Astrocyte (in vitro differentiated cells and primary cell): ENCODE measurements around the gene GHSR. TPM values are rescaled to one million over a fixed set of nuclear protein-coding genes. Genes with fewer than 3 reads are reported as not detected.

Source experiments
- DNase-seq: peaks from one replicate; pipeline ENCODE4 v3.0.0-alpha.2; 2010; ENCODE audit warnings: low read depth
- FAIRE-seq: peaks from 2 replicates; lab custom pipeline; 2011; peaks lifted over from hg19 to GRCh38; lab: Jason Lieb, UNC
- H2AFZ ChIP-seq: 2 replicates; pipeline ENCODE4 v1.6.0; 2012; ENCODE audit warnings: low read depth, low read length, inconsistent platforms
- H3K27ac ChIP-seq: 2 replicates; pipeline ENCODE4 v1.5.1; 2011; ENCODE audit warnings: low read depth, low read length, inconsistent platforms
- H3K27me3 ChIP-seq: 2 replicates; pipeline ENCODE4 v1.6.0; 2011; ENCODE audit warnings: low read length, inconsistent platforms; ENCODE audit not compliant: insufficient read depth
- H3K36me3 ChIP-seq: 2 replicates; pipeline ENCODE4 v1.5.1; 2011; ENCODE audit warnings: low read length, inconsistent platforms; ENCODE audit not compliant: insufficient read depth
- H3K4me1 ChIP-seq: 2 replicates; pipeline ENCODE4 v1.5.1; 2011; ENCODE audit warnings: low read length, inconsistent platforms; ENCODE audit not compliant: insufficient read depth
- H3K4me2 ChIP-seq: 2 replicates; pipeline ENCODE4 v1.6.0; 2012; ENCODE audit warnings: low read length, inconsistent platforms
- H3K4me3 ChIP-seq: 2 replicates; pipeline ENCODE4 v1.5.1; 2011; ENCODE audit warnings: low read depth, mild to moderate bottlenecking, low read length, inconsistent platforms; ENCODE audit not compliant: insufficient read depth
- H3K79me2 ChIP-seq: 2 replicates; pipeline ENCODE4 v1.6.0; 2012; ENCODE audit warnings: mild to moderate bottlenecking, low read length, inconsistent platforms; ENCODE audit not compliant: insufficient read depth
- H3K9ac ChIP-seq: 2 replicates; pipeline ENCODE4 v1.6.0; 2012; ENCODE audit warnings: mild to moderate bottlenecking, low read length, inconsistent platforms
- H3K9me3 ChIP-seq: 2 replicates; pipeline ENCODE4 v1.5.1; 2012; ENCODE audit warnings: low read depth, mild to moderate bottlenecking, low read length, inconsistent platforms; ENCODE audit not compliant: insufficient read depth
- H4K20me1 ChIP-seq: 2 replicates; pipeline ENCODE4 v1.6.0; 2012; ENCODE audit warnings: low read length, inconsistent platforms; ENCODE audit not compliant: insufficient read depth
- H3K27ac Mint-ChIP-seq: one replicate; pipeline ENCODE4 v1.8.0; 2021; ENCODE audit warnings: mild to moderate bottlenecking, mixed read lengths; ENCODE audit not compliant: unreplicated experiment
- H3K27me3 Mint-ChIP-seq: one replicate; pipeline ENCODE4 v1.8.0; 2021; ENCODE audit warnings: low read depth, mixed read lengths; ENCODE audit not compliant: unreplicated experiment
- H3K36me3 Mint-ChIP-seq: one replicate; pipeline ENCODE4 v1.8.0; 2021; ENCODE audit warnings: low read depth, mixed read lengths; ENCODE audit not compliant: unreplicated experiment
- H3K4me1 Mint-ChIP-seq: one replicate; pipeline ENCODE4 v1.8.0; 2021; ENCODE audit warnings: low read depth, mixed read lengths; ENCODE audit not compliant: unreplicated experiment
- H3K4me3 Mint-ChIP-seq: one replicate; pipeline ENCODE4 v1.8.0; 2021; ENCODE audit warnings: mild to moderate bottlenecking, moderate library complexity, mixed read lengths; ENCODE audit not compliant: unreplicated experiment
- H3K9me3 Mint-ChIP-seq: one replicate; pipeline ENCODE4 v1.8.0; 2021; ENCODE audit warnings: mild to moderate bottlenecking, mixed read lengths; ENCODE audit not compliant: unreplicated experiment
- EZH2 ChIP-seq: IDR thresholded peaks from 2 replicates; pipeline ENCODE4 v1.6.1; 2012; ENCODE audit warnings: mild to moderate bottlenecking, low read length, inconsistent platforms; ENCODE audit not compliant: insufficient read depth
- total RNA-seq: library from RNA; stranded (reverse); gene quantifications from 2 replicates; pipeline ENCODE4 v1.2.1, GENCODE V29; 2021
- TF ChIP-seq, protein P1 (sequence below): IDR thresholded peaks from 2 replicates; pipeline ENCODE4 v1.5.1; 2011; ENCODE audit warnings: low read depth, mild to moderate bottlenecking, inconsistent platforms, low read length, moderate library complexity; ENCODE audit not compliant: insufficient read depth

GHSR gene
- total RNA-seq, 1 donor from 2014 or later = not detected

DNA sequence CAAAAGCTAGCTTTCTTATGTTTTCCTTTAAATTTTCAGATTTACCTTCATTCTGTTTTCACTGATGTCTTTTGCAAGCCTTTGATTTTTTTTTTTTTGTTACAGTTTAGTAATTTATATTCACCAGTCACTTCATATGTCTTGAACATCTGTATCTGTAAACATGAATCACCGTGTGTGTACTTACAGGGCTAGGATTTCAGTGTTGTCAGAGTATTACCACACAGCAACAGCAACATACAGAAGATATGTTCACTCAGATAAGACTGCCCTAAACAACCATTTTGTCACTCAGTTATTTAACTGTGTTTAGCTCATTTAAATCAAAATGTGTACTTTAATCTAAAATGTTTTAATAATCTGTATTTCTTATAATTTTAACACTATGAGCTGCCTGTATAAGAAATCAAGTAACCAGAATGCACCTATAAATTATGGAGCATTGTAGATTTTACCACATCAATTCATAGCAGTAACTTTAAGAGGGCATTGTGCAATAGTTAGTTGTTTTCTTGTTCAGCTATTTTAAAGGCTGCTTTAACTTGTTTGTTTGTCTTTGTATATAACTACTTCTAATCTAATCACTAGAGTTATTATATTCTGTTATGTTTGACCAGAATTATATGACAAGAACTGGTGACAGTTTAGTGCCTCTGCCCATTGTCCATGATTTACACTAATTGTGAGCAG lies 50.4 kb downstream of the GHSR start:
- no peak for DNase-seq
- Histone ChIP-seq H3K4me1 (no peaks in the 10 kb centered on the region), H3K4me2 (no peak overlapping the region), H3K79me2 (no peaks in the 10 kb centered on the region), H3K9ac (no peak overlapping the region), H3K36me3 (peaks cover 31% of the 10 kb centered on the region), H3K9me3 (no peaks in the 10 kb centered on the region), H4K20me1 (peaks cover 14% of the 10 kb centered on the region), H3K27ac (no peak overlapping the region), H3K27me3 (no peaks in the 10 kb centered on the region), H2AFZ (no peak overlapping the region), H3K4me3 (no peak overlapping the region)
- Mint-ChIP-seq H3K4me3 (no peak overlapping the region), H3K36me3 (peaks cover 34% of the 10 kb centered on the region), H3K9me3 (peaks cover 1% of the 10 kb centered on the region), H3K27me3 (no peaks in the 10 kb centered on the region), H3K27ac (no peak overlapping the region), H3K4me1 (peaks cover 8% of the 10 kb centered on the region)
- FAIRE-seq = no peak
- no peak for TF ChIP-seq EZH2
- TF ChIP-seq, protein P1, sequence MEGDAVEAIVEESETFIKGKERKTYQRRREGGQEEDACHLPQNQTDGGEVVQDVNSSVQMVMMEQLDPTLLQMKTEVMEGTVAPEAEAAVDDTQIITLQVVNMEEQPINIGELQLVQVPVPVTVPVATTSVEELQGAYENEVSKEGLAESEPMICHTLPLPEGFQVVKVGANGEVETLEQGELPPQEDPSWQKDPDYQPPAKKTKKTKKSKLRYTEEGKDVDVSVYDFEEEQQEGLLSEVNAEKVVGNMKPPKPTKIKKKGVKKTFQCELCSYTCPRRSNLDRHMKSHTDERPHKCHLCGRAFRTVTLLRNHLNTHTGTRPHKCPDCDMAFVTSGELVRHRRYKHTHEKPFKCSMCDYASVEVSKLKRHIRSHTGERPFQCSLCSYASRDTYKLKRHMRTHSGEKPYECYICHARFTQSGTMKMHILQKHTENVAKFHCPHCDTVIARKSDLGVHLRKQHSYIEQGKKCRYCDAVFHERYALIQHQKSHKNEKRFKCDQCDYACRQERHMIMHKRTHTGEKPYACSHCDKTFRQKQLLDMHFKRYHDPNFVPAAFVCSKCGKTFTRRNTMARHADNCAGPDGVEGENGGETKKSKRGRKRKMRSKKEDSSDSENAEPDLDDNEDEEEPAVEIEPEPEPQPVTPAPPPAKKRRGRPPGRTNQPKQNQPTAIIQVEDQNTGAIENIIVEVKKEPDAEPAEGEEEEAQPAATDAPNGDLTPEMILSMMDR = no peak

DNA sequence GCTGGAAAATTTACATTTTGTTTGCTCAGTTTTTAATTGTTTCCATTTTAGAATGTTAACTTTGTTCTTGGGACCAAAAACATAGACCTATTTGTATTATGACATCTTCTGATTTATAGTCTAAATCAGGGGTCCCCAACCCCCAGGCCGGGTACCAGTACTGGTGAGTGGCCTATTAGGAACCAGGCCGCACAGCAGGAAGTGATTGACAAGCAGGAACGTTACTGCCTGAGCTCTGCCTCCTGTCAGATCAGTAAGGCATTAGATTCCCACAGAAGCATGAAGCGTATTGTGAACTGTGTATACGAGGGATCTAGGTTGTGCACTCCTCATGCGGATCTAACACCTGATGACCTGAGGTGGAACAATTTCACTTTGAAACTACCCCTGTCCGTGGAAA lies 51.9 kb downstream of the GHSR start:
- no peak overlapping the region for H3K27ac ChIP-seq
- no peak overlapping the region for H2AFZ ChIP-seq
- H3K79me2 ChIP-seq = no peaks in the 10 kb centered on the region
- peaks cover 17% of the 10 kb centered on the region for H3K4me1 Mint-ChIP-seq
- H3K4me1 ChIP-seq = peaks cover 4% of the 10 kb centered on the region
- TF ChIP-seq, protein P1 = no peak
- no peak for TF ChIP-seq EZH2
- H3K36me3 Mint-ChIP-seq = peaks cover 20% of the 10 kb centered on the region
- no peak overlapping the region for H3K27ac Mint-ChIP-seq
- FAIRE-seq = no peak
- H3K36me3 ChIP-seq = peaks cover 23% of the 10 kb centered on the region
- no peak overlapping the region for H3K4me2 ChIP-seq
- H3K4me3 ChIP-seq = no peak overlapping the region
- H3K4me3 Mint-ChIP-seq = no peak overlapping the region
- DNase-seq = no peak
- peaks cover 22% of the 10 kb centered on the region for H4K20me1 ChIP-seq
- no peaks in the 10 kb centered on the region for H3K27me3 Mint-ChIP-seq
- H3K27me3 ChIP-seq = no peaks in the 10 kb centered on the region
- no peak overlapping the region for H3K9ac ChIP-seq
- no peaks in the 10 kb centered on the region for H3K9me3 Mint-ChIP-seq
- no peaks in the 10 kb centered on the region for H3K9me3 ChIP-seq

DNA sequence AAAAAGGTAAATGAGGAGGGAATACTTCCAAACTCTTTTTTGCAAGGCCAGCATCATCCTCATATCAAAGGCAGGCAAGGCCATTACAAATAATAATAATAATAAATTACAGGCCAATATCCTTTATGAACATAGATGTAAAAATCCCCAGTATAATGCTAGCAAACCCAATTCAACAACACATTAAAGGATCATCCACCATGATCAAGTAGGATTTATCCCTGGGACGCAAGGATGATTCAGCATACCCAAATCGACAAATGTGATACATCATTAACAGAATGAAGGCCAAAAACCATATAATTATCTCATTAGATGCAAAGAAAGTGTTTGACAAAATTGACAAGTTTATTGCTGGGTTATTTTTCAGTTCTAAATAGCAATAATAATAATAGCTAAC lies 53.6 kb downstream of the GHSR start:
- TF ChIP-seq EZH2 = no peak
- TF ChIP-seq, protein P1 = no peak
- H2AFZ ChIP-seq = no peak overlapping the region
- peaks cover 15% of the 10 kb centered on the region for H3K36me3 ChIP-seq
- H3K27me3 Mint-ChIP-seq = no peaks in the 10 kb centered on the region
- DNase-seq = no peak
- H3K4me1 ChIP-seq = peaks cover 8% of the 10 kb centered on the region
- peaks cover 31% of the 10 kb centered on the region for H4K20me1 ChIP-seq
- FAIRE-seq = no peak
- H3K27ac Mint-ChIP-seq = no peak overlapping the region
- no peak overlapping the region for H3K4me3 ChIP-seq
- no peak overlapping the region for H3K9ac ChIP-seq
- no peaks in the 10 kb centered on the region for H3K9me3 Mint-ChIP-seq
- peaks cover 17% of the 10 kb centered on the region for H3K36me3 Mint-ChIP-seq
- H3K4me2 ChIP-seq = no peak overlapping the region
- peaks cover 19% of the 10 kb centered on the region for H3K4me1 Mint-ChIP-seq
- H3K27me3 ChIP-seq = no peaks in the 10 kb centered on the region
- H3K9me3 ChIP-seq = no peaks in the 10 kb centered on the region
- H3K4me3 Mint-ChIP-seq = no peak overlapping the region
- peaks cover 6% of the 10 kb centered on the region for H3K79me2 ChIP-seq
- H3K27ac ChIP-seq = no peak overlapping the region
